Epithelial cell of proximal tubule (primary cell): ENCODE results near the gene COL8A1. TPM values are rescaled to one million over a fixed set of nuclear protein-coding genes. Genes with fewer than 3 reads are reported as not detected.

ENCODE experiments used
- DNase-seq: peaks from one replicate; pipeline ENCODE4 v3.0.0-alpha.2; 2011; ENCODE audit warnings: low read depth
- H3K4me3 ChIP-seq: 2 replicates; pipeline ENCODE4 v1.5.1; 2011; ENCODE audit warnings: low read depth, mild to moderate bottlenecking, low read length
- CTCF ChIP-seq: conservative IDR thresholded peaks from 2 replicates; pipeline ENCODE4 v1.5.1; 2012; ENCODE audit warnings: low read depth, mild to moderate bottlenecking, low read length
- total RNA-seq: library from RNA; depleted of rRNA; stranded (reverse); fragments of >200 nt; gene quantifications from 2 replicates; pipeline ENCODE4 v1.2.3, GENCODE V29; 2015

Gene COL8A1
- total RNA-seq, 1 donor from 2014 or later: 60.5 TPM

- DNase-seq: no peak
- peak; percentile 7 for TF ChIP-seq CTCF
- no peak overlapping the region for H3K4me3 ChIP-seq
Measured at GRCh38 chr3:99620077-99620767, 18.2 kb upstream of the COL8A1 start.

GRCh38 chr3:99620976-99621375 lies 17.4 kb upstream of the COL8A1 start:
- no peak for DNase-seq
- H3K4me3 ChIP-seq: no peak overlapping the region
- TF ChIP-seq CTCF: no peak

- TF ChIP-seq CTCF: no peak
- DNase-seq: no peak
Measured at GRCh38 chr3:99624496-99625236, 13.7 kb upstream of the COL8A1 start.

GRCh38 chr3:99625237-99625622 lies 13.2 kb upstream of the COL8A1 start:
- DNase-seq: no peak
- no peak for TF ChIP-seq CTCF
- no peak overlapping the region for H3K4me3 ChIP-seq

More at GRCh38 chr3:99624496-99625236, 13.7 kb upstream of the COL8A1 start:
- no peak overlapping the region for H3K4me3 ChIP-seq

- TF ChIP-seq CTCF: no peak
- DNase-seq: no peak
Measured at GRCh38 chr3:99625643-99626416, 12.6 kb upstream of the COL8A1 start.

GRCh38 chr3:99626417-99626788 lies 12.0 kb upstream of the COL8A1 start:
- no peak overlapping the region for H3K4me3 ChIP-seq
- no peak for TF ChIP-seq CTCF
- no peak for DNase-seq

More at GRCh38 chr3:99625643-99626416, 12.6 kb upstream of the COL8A1 start:
- no peak overlapping the region for H3K4me3 ChIP-seq
